B cell (primary cell): ENCODE results near the gene LRIG1.

Experiments
- EZH2 ChIP-seq: IDR thresholded peaks from 2 replicates; pipeline ENCODE4 v1.6.1; 2012; ENCODE audit warnings: borderline replicate concordance, low read depth, mild to moderate bottlenecking, moderate library complexity, low read length; ENCODE audit not compliant: insufficient read depth, poor library complexity, severe bottlenecking
- TF ChIP-seq, protein P1 (sequence below): fragments of 200-600 bp; IDR thresholded peaks from one replicate; pipeline ENCODE4 v1.8.0; 2022; ENCODE audit warnings: antibody characterized with exemption, mild to moderate bottlenecking

DNA sequence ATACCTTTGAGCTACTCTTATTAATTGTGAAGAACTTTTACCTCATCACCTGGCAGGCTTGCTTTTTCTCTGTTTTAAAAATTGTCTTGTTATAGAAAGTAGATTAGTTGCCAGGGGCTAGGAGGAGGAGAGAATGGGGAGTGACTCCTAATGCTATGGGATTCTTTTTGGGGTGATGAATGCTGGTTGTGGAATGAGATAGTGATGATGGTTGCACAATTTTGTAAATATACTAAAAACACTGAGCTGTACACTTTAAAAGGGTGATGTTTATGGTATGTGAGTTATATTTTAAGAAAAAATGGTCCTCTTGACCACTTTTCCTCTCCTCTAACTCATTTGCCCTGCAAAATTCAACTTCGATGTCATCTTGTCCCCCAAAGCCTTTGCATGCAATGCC lies 31.8 kb upstream of the LRIG1 start:
- TF ChIP-seq, protein P1, sequence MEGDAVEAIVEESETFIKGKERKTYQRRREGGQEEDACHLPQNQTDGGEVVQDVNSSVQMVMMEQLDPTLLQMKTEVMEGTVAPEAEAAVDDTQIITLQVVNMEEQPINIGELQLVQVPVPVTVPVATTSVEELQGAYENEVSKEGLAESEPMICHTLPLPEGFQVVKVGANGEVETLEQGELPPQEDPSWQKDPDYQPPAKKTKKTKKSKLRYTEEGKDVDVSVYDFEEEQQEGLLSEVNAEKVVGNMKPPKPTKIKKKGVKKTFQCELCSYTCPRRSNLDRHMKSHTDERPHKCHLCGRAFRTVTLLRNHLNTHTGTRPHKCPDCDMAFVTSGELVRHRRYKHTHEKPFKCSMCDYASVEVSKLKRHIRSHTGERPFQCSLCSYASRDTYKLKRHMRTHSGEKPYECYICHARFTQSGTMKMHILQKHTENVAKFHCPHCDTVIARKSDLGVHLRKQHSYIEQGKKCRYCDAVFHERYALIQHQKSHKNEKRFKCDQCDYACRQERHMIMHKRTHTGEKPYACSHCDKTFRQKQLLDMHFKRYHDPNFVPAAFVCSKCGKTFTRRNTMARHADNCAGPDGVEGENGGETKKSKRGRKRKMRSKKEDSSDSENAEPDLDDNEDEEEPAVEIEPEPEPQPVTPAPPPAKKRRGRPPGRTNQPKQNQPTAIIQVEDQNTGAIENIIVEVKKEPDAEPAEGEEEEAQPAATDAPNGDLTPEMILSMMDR: no peak
- no peak for TF ChIP-seq EZH2
